GM18858 (cell line): Measurements from ENCODE around the gene STK35.
"Not testable (repeated sequence)": the region's sequence is repeated elsewhere in the genome, so short reads cannot be mapped to it uniquely, and the experiment has no call there.

Experiments used
- ATAC-seq: cut with Tn5 transposase; IDR thresholded peaks from one replicate; pipeline ENCODE4 v1.9.1; 2021; ENCODE audit not compliant: unreplicated experiment

Gene STK35

GRCh38 chr20:2156666-2157624 lies 55.3 kb downstream of the STK35 start:
- ATAC-seq, result no peak

- no peak for ATAC-seq
These were observed 60.6 kb downstream of the STK35 start for GRCh38 chr20:2162125-2162822.

- ATAC-seq, result no peak
These were observed 61.2 kb downstream of the STK35 start for GRCh38 chr20:2162823-2163166.

GRCh38 chr20:2163312-2163711 lies 61.7 kb downstream of the STK35 start:
- ATAC-seq, result no peak

GRCh38 chr20:2163757-2164156 lies 62.1 kb downstream of the STK35 start:
- no peak for ATAC-seq

- no peak for ATAC-seq
These were observed 62.8 kb downstream of the STK35 start for GRCh38 chr20:2164421-2164820.

- no peak for ATAC-seq
These were observed 63.3 kb downstream of the STK35 start for GRCh38 chr20:2164966-2165365.

- ATAC-seq, result no peak
These were observed 64.2 kb downstream of the STK35 start for GRCh38 chr20:2165871-2166270.

- no peak for ATAC-seq
These were observed 65.5 kb downstream of the STK35 start for GRCh38 chr20:2167112-2167511.

GRCh38 chr20:2168946-2169345 lies 67.3 kb downstream of the STK35 start:
- no peak for ATAC-seq

- no peak for ATAC-seq
These were observed 67.9 kb downstream of the STK35 start for GRCh38 chr20:2169456-2170088.

- no peak for ATAC-seq
These were observed 68.8 kb downstream of the STK35 start for GRCh38 chr20:2170404-2170803.

- ATAC-seq, result no peak
These were observed 69.7 kb downstream of the STK35 start for GRCh38 chr20:2171266-2171790.

GRCh38 chr20:2171840-2172239 lies 70.2 kb downstream of the STK35 start:
- ATAC-seq, result not testable (repeated sequence)

- no peak for ATAC-seq
These were observed 70.9 kb downstream of the STK35 start for GRCh38 chr20:2172305-2173175.

GRCh38 chr20:2173186-2173585 lies 71.6 kb downstream of the STK35 start:
- ATAC-seq, result no peak

- ATAC-seq, result no peak
These were observed 72.4 kb downstream of the STK35 start for GRCh38 chr20:2174067-2174466.

GRCh38 chr20:2176946-2177345 lies 75.3 kb downstream of the STK35 start:
- no peak for ATAC-seq

GRCh38 chr20:2178318-2179232 lies 76.9 kb downstream of the STK35 start:
- no peak for ATAC-seq

- ATAC-seq, result no peak
These were observed 77.6 kb downstream of the STK35 start for GRCh38 chr20:2179233-2179580.
